ENCODE data around the gene CDCP2.
"Not testable (repeated sequence)": the region's sequence is repeated elsewhere in the genome, so short reads cannot be mapped to it uniquely, and the experiment has no call there.

Gene CDCP2

GRCh38 chr1:54109129-54110090 lies 43.4 kb downstream of the CDCP2 start:
- H3K27me3 ChIP-seq (ENCODE audit: insufficient read depth, low read length) = no peaks in the 10 kb centered on the region
- H3K36me3 ChIP-seq (ENCODE audit: insufficient read depth, low read depth, low read length) = no peaks in the 10 kb centered on the region
- no peak overlapping the region for H3K27ac ChIP-seq (ENCODE audit: low read length)
- H3K9ac ChIP-seq (ENCODE audit: low read depth, low read length) = no peak overlapping the region
- 0 out of 2 replicates have a peak, but pooled peaks cover 3% of the 10 kb centered on the region for H3K4me1 ChIP-seq (ENCODE audit: insufficient read depth, low read length)
- H3K4me3 ChIP-seq (ENCODE audit: low read length) = no peak overlapping the region
- no peaks in the 10 kb centered on the region for H3K9me3 ChIP-seq (ENCODE audit: insufficient read depth, low read depth, low read length)

- no peak overlapping the region for H3K9ac ChIP-seq (ENCODE audit: low read depth, low read length)
- H3K9me3 ChIP-seq (ENCODE audit: insufficient read depth, low read depth, low read length) = no peaks in the 10 kb centered on the region
- H3K27me3 ChIP-seq (ENCODE audit: insufficient read depth, low read length) = no peaks in the 10 kb centered on the region
- 0 out of 2 replicates have a peak, but pooled peaks cover 3% of the 10 kb centered on the region for H3K4me1 ChIP-seq (ENCODE audit: insufficient read depth, low read length)
- H3K4me3 ChIP-seq (ENCODE audit: low read length) = no peak overlapping the region
- no peak overlapping the region for H3K27ac ChIP-seq (ENCODE audit: low read length)
- no peaks in the 10 kb centered on the region for H3K36me3 ChIP-seq (ENCODE audit: insufficient read depth, low read depth, low read length)
These were observed 44.6 kb downstream of the CDCP2 start for GRCh38 chr1:54108156-54108555.

- Histone ChIP-seq H3K27me3 (ENCODE audit: insufficient read depth, low read length) (no peaks in the 10 kb centered on the region), H3K4me3 (ENCODE audit: low read length) (no peak overlapping the region), H3K27ac (ENCODE audit: low read length) (no peak overlapping the region)
These were observed 45.7 kb downstream of the CDCP2 start for GRCh38 chr1:54107131-54107530.

GRCh38 chr1:54105736-54106269 lies 47.0 kb downstream of the CDCP2 start:
- Histone ChIP-seq H3K27me3 (ENCODE audit: insufficient read depth, low read length) (no peaks in the 10 kb centered on the region), H3K27ac (ENCODE audit: low read length) (no peak overlapping the region), H3K4me1 (ENCODE audit: insufficient read depth, low read length) (0 out of 2 replicates have a peak, but pooled peaks cover 3% of the 10 kb centered on the region), H3K9me3 (ENCODE audit: insufficient read depth, low read depth, low read length) (no peaks in the 10 kb centered on the region), H3K9ac (ENCODE audit: low read depth, low read length) (no peak overlapping the region), H3K36me3 (ENCODE audit: insufficient read depth, low read depth, low read length) (no peaks in the 10 kb centered on the region), H3K4me3 (ENCODE audit: low read length) (no peak overlapping the region)

More at GRCh38 chr1:54107131-54107530, 45.7 kb downstream of the CDCP2 start:
- Histone ChIP-seq H3K9ac (ENCODE audit: low read depth, low read length) (no peak overlapping the region), H3K4me1 (ENCODE audit: insufficient read depth, low read length) (0 out of 2 replicates have a peak, but pooled peaks cover 3% of the 10 kb centered on the region), H3K36me3 (ENCODE audit: insufficient read depth, low read depth, low read length) (no peaks in the 10 kb centered on the region), H3K9me3 (ENCODE audit: insufficient read depth, low read depth, low read length) (no peaks in the 10 kb centered on the region)

- Histone ChIP-seq H3K4me1 (ENCODE audit: insufficient read depth, low read length) (0 out of 2 replicates have a peak, but pooled peaks cover 3% of the 10 kb centered on the region), H3K27me3 (ENCODE audit: insufficient read depth, low read length) (no peaks in the 10 kb centered on the region), H3K9ac (ENCODE audit: low read depth, low read length) (no peak overlapping the region), H3K4me3 (ENCODE audit: low read length) (no peak overlapping the region), H3K9me3 (ENCODE audit: insufficient read depth, low read depth, low read length) (no peaks in the 10 kb centered on the region), H3K36me3 (ENCODE audit: insufficient read depth, low read depth, low read length) (no peaks in the 10 kb centered on the region), H3K27ac (ENCODE audit: low read length) (no peak overlapping the region)
These were observed 47.7 kb downstream of the CDCP2 start for GRCh38 chr1:54105080-54105479.

- not testable (repeated sequence) for H3K4me3 ChIP-seq (ENCODE audit: low read length); H3K4me1 ChIP-seq (ENCODE audit: insufficient read depth, low read length); H3K27ac ChIP-seq (ENCODE audit: low read length); H3K9ac ChIP-seq (ENCODE audit: low read depth, low read length); H3K9me3 ChIP-seq (ENCODE audit: insufficient read depth, low read depth, low read length); H3K27me3 ChIP-seq (ENCODE audit: insufficient read depth, low read length); H3K36me3 ChIP-seq (ENCODE audit: insufficient read depth, low read depth, low read length)
These were observed 48.2 kb downstream of the CDCP2 start for GRCh38 chr1:54104613-54105012.

- Histone ChIP-seq H3K9ac (ENCODE audit: low read depth, low read length) (no peak overlapping the region), H3K4me3 (ENCODE audit: low read length) (no peak overlapping the region), H3K9me3 (ENCODE audit: insufficient read depth, low read depth, low read length) (no peaks in the 10 kb centered on the region), H3K27me3 (ENCODE audit: insufficient read depth, low read length) (no peaks in the 10 kb centered on the region), H3K36me3 (ENCODE audit: insufficient read depth, low read depth, low read length) (no peaks in the 10 kb centered on the region), H3K27ac (ENCODE audit: low read length) (no peak overlapping the region), H3K4me1 (ENCODE audit: insufficient read depth, low read length) (0 out of 2 replicates have a peak, but pooled peaks cover 3% of the 10 kb centered on the region)
These were observed 49.4 kb downstream of the CDCP2 start for GRCh38 chr1:54103414-54103813.

- Histone ChIP-seq H3K4me1 (ENCODE audit: insufficient read depth, low read length) (no peaks in the 10 kb centered on the region), H3K27ac (ENCODE audit: low read length) (no peak overlapping the region), H3K4me3 (ENCODE audit: low read length) (no peak overlapping the region), H3K9ac (ENCODE audit: low read depth, low read length) (no peak overlapping the region), H3K27me3 (ENCODE audit: insufficient read depth, low read length) (no peaks in the 10 kb centered on the region), H3K9me3 (ENCODE audit: insufficient read depth, low read depth, low read length) (no peaks in the 10 kb centered on the region), H3K36me3 (ENCODE audit: insufficient read depth, low read depth, low read length) (no peaks in the 10 kb centered on the region)
These were observed 52.3 kb downstream of the CDCP2 start for GRCh38 chr1:54100500-54100899.

- Histone ChIP-seq H3K9me3 (ENCODE audit: insufficient read depth, low read depth, low read length) (no peaks in the 10 kb centered on the region), H3K9ac (ENCODE audit: low read depth, low read length) (no peak overlapping the region), H3K4me3 (ENCODE audit: low read length) (no peak overlapping the region), H3K27me3 (ENCODE audit: insufficient read depth, low read length) (no peaks in the 10 kb centered on the region), H3K36me3 (ENCODE audit: insufficient read depth, low read depth, low read length) (no peaks in the 10 kb centered on the region), H3K27ac (ENCODE audit: low read length) (no peak overlapping the region), H3K4me1 (ENCODE audit: insufficient read depth, low read length) (no peaks in the 10 kb centered on the region)
These were observed 53.7 kb downstream of the CDCP2 start for GRCh38 chr1:54099061-54099610.

GRCh38 chr1:54096877-54097240 lies 55.9 kb downstream of the CDCP2 start:
- Histone ChIP-seq H3K36me3 (ENCODE audit: insufficient read depth, low read depth, low read length) (no peaks in the 10 kb centered on the region), H3K27ac (ENCODE audit: low read length) (no peak overlapping the region), H3K9ac (ENCODE audit: low read depth, low read length) (no peak overlapping the region), H3K27me3 (ENCODE audit: insufficient read depth, low read length) (no peaks in the 10 kb centered on the region), H3K4me3 (ENCODE audit: low read length) (no peak overlapping the region), H3K4me1 (ENCODE audit: insufficient read depth, low read length) (no peaks in the 10 kb centered on the region), H3K9me3 (ENCODE audit: insufficient read depth, low read depth, low read length) (no peaks in the 10 kb centered on the region)

GRCh38 chr1:54096227-54096876 lies 56.4 kb downstream of the CDCP2 start:
- no peaks in the 10 kb centered on the region for H3K4me1 ChIP-seq (ENCODE audit: insufficient read depth, low read length)
- H3K9ac ChIP-seq (ENCODE audit: low read depth, low read length) = no peak overlapping the region
- H3K4me3 ChIP-seq (ENCODE audit: low read length) = no peak overlapping the region
- no peaks in the 10 kb centered on the region for H3K36me3 ChIP-seq (ENCODE audit: insufficient read depth, low read depth, low read length)
- no peaks in the 10 kb centered on the region for H3K27me3 ChIP-seq (ENCODE audit: insufficient read depth, low read length)
- no peaks in the 10 kb centered on the region for H3K9me3 ChIP-seq (ENCODE audit: insufficient read depth, low read depth, low read length)
- no peak overlapping the region for H3K27ac ChIP-seq (ENCODE audit: low read length)

Measured in iPS-20b (cell line).